Measurements from ENCODE around the gene STXBP1.

The STXBP1 gene

GRCh38 chr9:127708952-127709587 lies 97.0 kb downstream of the STXBP1 start:
- TF ChIP-seq POLR2AphosphoS5 (IDR thresholded peaks at IDR 0.05; ENCODE audit: low read depth, low read length) = no peak
- no peak for TF ChIP-seq SPI1 (IDR thresholded peaks at IDR 0.05; ENCODE audit: low read depth, low read length)
- TF ChIP-seq POU2F2 (IDR thresholded peaks at IDR 0.05; ENCODE audit: low read depth, low read length) = no peak
- no peak for TF ChIP-seq TAF1 (IDR thresholded peaks at IDR 0.05; ENCODE audit: low read depth, low read length)
- no peak for TF ChIP-seq POLR2A (IDR thresholded peaks at IDR 0.05; ENCODE audit: low read depth, low read length)
- no peak for TF ChIP-seq PAX5 (IDR thresholded peaks at IDR 0.05; ENCODE audit: insufficient read depth, low read length, severe bottlenecking)
- DNase-seq (ENCODE audit: insufficient read length, low spot score) (no peak), FAIRE-seq (no peak)

- DNase-seq (ENCODE audit: insufficient read length, low spot score) (no peak), FAIRE-seq (no peak)
- TF ChIP-seq TAF1 (IDR thresholded peaks at IDR 0.05; ENCODE audit: low read depth, low read length) = no peak
- TF ChIP-seq SPI1 (IDR thresholded peaks at IDR 0.05; ENCODE audit: low read depth, low read length) = no peak
- TF ChIP-seq POLR2AphosphoS5 (IDR thresholded peaks at IDR 0.05; ENCODE audit: low read depth, low read length) = no peak
These were observed 98.2 kb downstream of the STXBP1 start for GRCh38 chr9:127710204-127710783.

GRCh38 chr9:127711226-127711701 lies 99.2 kb downstream of the STXBP1 start:
- peak; percentile 47 for FAIRE-seq
- DNase-seq (ENCODE audit: insufficient read length, low spot score) = no peak

GRCh38 chr9:127711831-127712274 lies 99.8 kb downstream of the STXBP1 start:
- FAIRE-seq (no peak), DNase-seq (ENCODE audit: insufficient read length, low spot score) (no peak)
- TF ChIP-seq TAF1 (IDR thresholded peaks at IDR 0.05; ENCODE audit: low read depth, low read length) = no peak
- no peak for TF ChIP-seq POU2F2 (IDR thresholded peaks at IDR 0.05; ENCODE audit: low read depth, low read length)
- TF ChIP-seq PAX5 (IDR thresholded peaks at IDR 0.05; ENCODE audit: insufficient read depth, low read length, severe bottlenecking) = no peak
- no peak for TF ChIP-seq POLR2A (IDR thresholded peaks at IDR 0.05; ENCODE audit: low read depth, low read length)
- no peak for TF ChIP-seq POLR2AphosphoS5 (IDR thresholded peaks at IDR 0.05; ENCODE audit: low read depth, low read length)
- no peak for TF ChIP-seq SPI1 (IDR thresholded peaks at IDR 0.05; ENCODE audit: low read depth, low read length)

More at GRCh38 chr9:127711226-127711701, 99.2 kb downstream of the STXBP1 start:
- TF ChIP-seq PAX5 (IDR thresholded peaks at IDR 0.05; ENCODE audit: insufficient read depth, low read length, severe bottlenecking) = no peak
- no peak for TF ChIP-seq POLR2AphosphoS5 (IDR thresholded peaks at IDR 0.05; ENCODE audit: low read depth, low read length)
- TF ChIP-seq SPI1 (IDR thresholded peaks at IDR 0.05; ENCODE audit: low read depth, low read length) = no peak
- TF ChIP-seq POU2F2 (IDR thresholded peaks at IDR 0.05; ENCODE audit: low read depth, low read length) = no peak
- no peak for TF ChIP-seq POLR2A (IDR thresholded peaks at IDR 0.05; ENCODE audit: low read depth, low read length)

- TF ChIP-seq TAF1 (IDR thresholded peaks at IDR 0.05; ENCODE audit: low read depth, low read length) = no peak
- TF ChIP-seq PAX5 (IDR thresholded peaks at IDR 0.05; ENCODE audit: insufficient read depth, low read length, severe bottlenecking) = no peak
- no peak for TF ChIP-seq POLR2A (IDR thresholded peaks at IDR 0.05; ENCODE audit: low read depth, low read length)
- no peak for TF ChIP-seq SPI1 (IDR thresholded peaks at IDR 0.05; ENCODE audit: low read depth, low read length)
- no peak for TF ChIP-seq POLR2AphosphoS5 (IDR thresholded peaks at IDR 0.05; ENCODE audit: low read depth, low read length)
- TF ChIP-seq POU2F2 (IDR thresholded peaks at IDR 0.05; ENCODE audit: low read depth, low read length) = no peak
- DNase-seq (ENCODE audit: insufficient read length, low spot score) (no peak), FAIRE-seq (no peak)
These were observed 100.3 kb downstream of the STXBP1 start for GRCh38 chr9:127712371-127712770.

GRCh38 chr9:127712867-127713266 lies 100.8 kb downstream of the STXBP1 start:
- FAIRE-seq (no peak), DNase-seq (ENCODE audit: insufficient read length, low spot score) (no peak)
- no peak for TF ChIP-seq PAX5 (IDR thresholded peaks at IDR 0.05; ENCODE audit: insufficient read depth, low read length, severe bottlenecking)
- no peak for TF ChIP-seq POLR2AphosphoS5 (IDR thresholded peaks at IDR 0.05; ENCODE audit: low read depth, low read length)
- TF ChIP-seq SPI1 (IDR thresholded peaks at IDR 0.05; ENCODE audit: low read depth, low read length) = no peak
- no peak for TF ChIP-seq POU2F2 (IDR thresholded peaks at IDR 0.05; ENCODE audit: low read depth, low read length)
- no peak for TF ChIP-seq TAF1 (IDR thresholded peaks at IDR 0.05; ENCODE audit: low read depth, low read length)
- no peak for TF ChIP-seq POLR2A (IDR thresholded peaks at IDR 0.05; ENCODE audit: low read depth, low read length)

- DNase-seq (ENCODE audit: insufficient read length, low spot score) (no peak), FAIRE-seq (no peak)
These were observed 102.1 kb downstream of the STXBP1 start for GRCh38 chr9:127714020-127714750.

GRCh38 chr9:127714951-127715469 lies 102.9 kb downstream of the STXBP1 start:
- peak; percentile 43 for DNase-seq (ENCODE audit: insufficient read length, low spot score)
- TF ChIP-seq TAF1 (IDR thresholded peaks at IDR 0.05; ENCODE audit: low read depth, low read length) (no peak), PAX5 (IDR thresholded peaks at IDR 0.05; ENCODE audit: insufficient read depth, low read length, severe bottlenecking) (no peak), POLR2A (IDR thresholded peaks at IDR 0.05; ENCODE audit: low read depth, low read length) (no peak), SPI1 (IDR thresholded peaks at IDR 0.05; ENCODE audit: low read depth, low read length) (no peak), POLR2AphosphoS5 (IDR thresholded peaks at IDR 0.05; ENCODE audit: low read depth, low read length) (no peak), POU2F2 (IDR thresholded peaks at IDR 0.05; ENCODE audit: low read depth, low read length) (no peak)
- peak; percentile 76 for FAIRE-seq

More at GRCh38 chr9:127714020-127714750, 102.1 kb downstream of the STXBP1 start:
- TF ChIP-seq POLR2A (IDR thresholded peaks at IDR 0.05; ENCODE audit: low read depth, low read length) = no peak
- TF ChIP-seq PAX5 (IDR thresholded peaks at IDR 0.05; ENCODE audit: insufficient read depth, low read length, severe bottlenecking) = no peak
- no peak for TF ChIP-seq POU2F2 (IDR thresholded peaks at IDR 0.05; ENCODE audit: low read depth, low read length)
